OCI-LY7 (cell line): ENCODE data around the gene VDR. TPM values are rescaled to one million over a fixed set of nuclear protein-coding genes. Genes with fewer than 3 reads are reported as not detected.

Experiments used
- BruUV-seq: library from RNA; stranded (reverse); fragments of 400-500 nt; replicated peaks from 2 replicates; lab custom pipeline; 2021; lab: Mats Ljungman, UMichigan
- CTCF ChIA-PET: fragments of 300-600 bp; sonication (Branson Sonifier 250); formaldehyde crosslinking; loops from one replicate; lab custom pipeline; 2022; ENCODE audit warnings: antibody characterized with exemption; ENCODE audit not compliant: unreplicated experiment; lab: Charles Lee
- POLR2A ChIA-PET: fragments of 300-600 bp; sonication (Branson Sonifier 250); formaldehyde crosslinking; loops from one replicate; lab custom pipeline; 2022; ENCODE audit warnings: antibody characterized with exemption; lab: Charles Lee
- DNase-seq: peaks from one replicate; pipeline ENCODE4 v3.0.0-alpha.2; 2015; ENCODE audit warnings: low spot score
- H2AFZ ChIP-seq: fragments of 200-600 bp; sonication (generic), shearing (Covaris generic); 2 replicates; pipeline ENCODE4 v1.6.1; 2014; ENCODE audit warnings: mild to moderate bottlenecking, antibody characterized with exemption, low read length, moderate library complexity
- H3K27ac ChIP-seq: fragments of 200-600 bp; sonication (generic); 2 replicates; pipeline ENCODE4 v1.5.1; 2014; ENCODE audit warnings: mixed run types, low read depth, mild to moderate bottlenecking, moderate library complexity, low read length, inconsistent platforms; ENCODE audit not compliant: poor library complexity, severe bottlenecking
- H3K36me3 ChIP-seq: fragments of 200-600 bp; sonication (generic); 2 replicates; pipeline ENCODE4 v1.6.1; 2014; ENCODE audit warnings: mild to moderate bottlenecking, antibody characterized with exemption, low read length, moderate library complexity, mixed read lengths; ENCODE audit not compliant: insufficient read depth
- H3K4me1 ChIP-seq: fragments of 200-600 bp; sonication (generic); 2 replicates; pipeline ENCODE4 v1.5.1; 2014; ENCODE audit warnings: mild to moderate bottlenecking, low read length; ENCODE audit not compliant: insufficient read depth, poor library complexity, severe bottlenecking
- H3K4me2 ChIP-seq: fragments of 200-600 bp; sonication (generic); 2 replicates; pipeline ENCODE4 v1.6.1; 2014; ENCODE audit warnings: mild to moderate bottlenecking, low read length
- H3K4me3 ChIP-seq: fragments of 200-600 bp; sonication (generic); 2 replicates; pipeline ENCODE4 v1.5.1; 2014; ENCODE audit warnings: mild to moderate bottlenecking, low read depth, low read length; ENCODE audit not compliant: poor library complexity, severe bottlenecking
- H3K79me2 ChIP-seq: fragments of 200-600 bp; sonication (generic); 2 replicates; pipeline ENCODE4 v1.6.1; 2016; ENCODE audit warnings: low read depth, mild to moderate bottlenecking, low read length, moderate library complexity, mixed read lengths; ENCODE audit not compliant: insufficient read depth
- H3K9me2 ChIP-seq: fragments of 200-600 bp; sonication (generic); 2 replicates; pipeline ENCODE4 v1.6.1; 2016; ENCODE audit warnings: mild to moderate bottlenecking, low read length, mixed read lengths; ENCODE audit not compliant: insufficient read depth
- H3K9me3 ChIP-seq: fragments of 200-600 bp; sonication (generic); 2 replicates; pipeline ENCODE4 v1.6.1; 2014; ENCODE audit warnings: mild to moderate bottlenecking, mixed run types, low read length, mixed read lengths
- H4K20me1 ChIP-seq: fragments of 200-600 bp; sonication (generic); 2 replicates; pipeline ENCODE4 v1.6.1; 2014; ENCODE audit warnings: mild to moderate bottlenecking, antibody characterized with exemption, low read length, moderate library complexity, mixed read lengths; ENCODE audit not compliant: insufficient read depth
- EZH2phosphoT487 ChIP-seq: fragments of 200-600 bp; sonication (generic); IDR thresholded peaks from 2 replicates; pipeline ENCODE4 v1.6.1; 2018; ENCODE audit warnings: low read depth, borderline replicate concordance, mild to moderate bottlenecking, mixed run types, antibody characterized with exemption, low read length, moderate library complexity, mixed read lengths
- intact Hi-C: fragments of 100-400 bp; cut with micrococcal nuclease; formaldehyde crosslinking; loops from one replicate; pipeline ENCODE4 v1.10.0; 2022; ENCODE audit not compliant: unreplicated experiment
- total RNA-seq, 2 experiments: library from RNA; depleted of rRNA in 1 of 2; stranded (reverse); fragments of >200 nt in 1 of 2; shearing (Covaris generic) in 1 of 2; gene quantifications; 2 replicates each; pipeline ENCODE4 v1.2.3, GENCODE V29; 2014 to 2022
- TF ChIP-seq, protein P1 (sequence below): fragments of 200-600 bp; sonication (generic); conservative IDR thresholded peaks from 2 replicates; pipeline ENCODE4 v1.5.1; 2014; ENCODE audit warnings: mild to moderate bottlenecking, antibody characterized with exemption, low read length, moderate library complexity, mixed read lengths

VDR gene
- total RNA-seq, 2 experiments from 2014 or later, result 1.9 to 5.4 TPM

DNA sequence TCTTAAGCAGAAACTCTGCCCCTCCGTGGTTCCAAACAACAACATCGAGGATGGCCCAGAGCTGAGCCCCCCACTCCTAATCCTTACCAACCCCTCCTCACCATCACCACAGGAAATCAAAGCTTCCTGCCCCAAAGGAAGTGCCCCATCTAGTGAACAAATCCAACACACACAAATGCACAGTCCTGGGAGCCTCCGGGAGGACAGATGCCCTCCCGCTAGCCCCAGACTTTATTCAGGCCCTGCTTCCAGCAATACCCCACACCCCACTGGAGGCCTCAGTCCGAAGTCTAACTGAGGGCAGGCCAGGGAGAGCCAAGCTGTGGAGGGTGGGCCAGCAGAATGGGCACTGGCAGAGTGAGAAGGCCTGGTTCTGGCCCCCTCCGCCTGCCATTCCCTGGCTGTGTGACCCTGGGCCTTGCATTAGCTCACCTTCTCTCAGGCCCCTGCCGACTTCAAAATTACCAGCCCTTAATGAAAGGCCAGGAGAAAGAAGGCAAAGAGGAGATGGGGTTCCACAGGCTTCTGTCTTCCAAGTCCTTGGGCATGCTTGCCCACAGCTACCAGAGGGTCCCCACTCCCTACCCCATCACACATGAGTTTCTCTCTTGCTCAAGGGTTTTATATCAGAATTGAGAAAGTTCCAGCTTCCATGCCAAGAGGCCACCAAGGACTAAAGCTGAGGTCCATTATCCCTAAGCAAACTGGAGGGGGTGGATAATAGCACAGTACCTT, 87.4 kb downstream of the VDR start:
- Histone ChIP-seq H3K4me2 (peak overlapping the region; percentile 98), H3K27ac (peak overlapping the region; percentile 96), H3K9me3 (no peaks in the 10 kb centered on the region), H3K4me3 (peak overlapping the region; percentile 83), H3K4me1 (peaks cover 77% of the 10 kb centered on the region), H3K79me2 (peaks cover 64% of the 10 kb centered on the region), H4K20me1 (0 out of 2 replicates have a peak, but pooled peaks cover 3% of the 10 kb centered on the region), H3K36me3 (peaks cover 13% of the 10 kb centered on the region; the same call in 1 of the 2 replicates), H3K9me2 (no peaks in the 10 kb centered on the region), H2AFZ (no peak overlapping the region)
- TF ChIP-seq EZH2phosphoT487, result no peak
- TF ChIP-seq, protein P1, sequence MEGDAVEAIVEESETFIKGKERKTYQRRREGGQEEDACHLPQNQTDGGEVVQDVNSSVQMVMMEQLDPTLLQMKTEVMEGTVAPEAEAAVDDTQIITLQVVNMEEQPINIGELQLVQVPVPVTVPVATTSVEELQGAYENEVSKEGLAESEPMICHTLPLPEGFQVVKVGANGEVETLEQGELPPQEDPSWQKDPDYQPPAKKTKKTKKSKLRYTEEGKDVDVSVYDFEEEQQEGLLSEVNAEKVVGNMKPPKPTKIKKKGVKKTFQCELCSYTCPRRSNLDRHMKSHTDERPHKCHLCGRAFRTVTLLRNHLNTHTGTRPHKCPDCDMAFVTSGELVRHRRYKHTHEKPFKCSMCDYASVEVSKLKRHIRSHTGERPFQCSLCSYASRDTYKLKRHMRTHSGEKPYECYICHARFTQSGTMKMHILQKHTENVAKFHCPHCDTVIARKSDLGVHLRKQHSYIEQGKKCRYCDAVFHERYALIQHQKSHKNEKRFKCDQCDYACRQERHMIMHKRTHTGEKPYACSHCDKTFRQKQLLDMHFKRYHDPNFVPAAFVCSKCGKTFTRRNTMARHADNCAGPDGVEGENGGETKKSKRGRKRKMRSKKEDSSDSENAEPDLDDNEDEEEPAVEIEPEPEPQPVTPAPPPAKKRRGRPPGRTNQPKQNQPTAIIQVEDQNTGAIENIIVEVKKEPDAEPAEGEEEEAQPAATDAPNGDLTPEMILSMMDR, result peak; percentile 71
- TSS peak; percentile 54 for BruUV-seq
- DNase-seq, result peak; percentile 31
- intact Hi-C loops, result loop anchor here (1.0 kb wide), 1 partner anchor 20 kb away; no protein-coding TSS in a partner anchor
- ChIA-PET POLR2A (interaction anchor here (0.6 to 7.9 kb wide), 7 partner anchors 9 to 598 kb away, joined by 3 to 239 read pairs (median 5); no protein-coding TSS in a partner anchor), CTCF (interaction anchor here (0.7 to 5.5 kb wide), 14 partner anchors 9 to 109 kb away, joined by 3 to 85 read pairs (median 4); no protein-coding TSS in a partner anchor)

DNA sequence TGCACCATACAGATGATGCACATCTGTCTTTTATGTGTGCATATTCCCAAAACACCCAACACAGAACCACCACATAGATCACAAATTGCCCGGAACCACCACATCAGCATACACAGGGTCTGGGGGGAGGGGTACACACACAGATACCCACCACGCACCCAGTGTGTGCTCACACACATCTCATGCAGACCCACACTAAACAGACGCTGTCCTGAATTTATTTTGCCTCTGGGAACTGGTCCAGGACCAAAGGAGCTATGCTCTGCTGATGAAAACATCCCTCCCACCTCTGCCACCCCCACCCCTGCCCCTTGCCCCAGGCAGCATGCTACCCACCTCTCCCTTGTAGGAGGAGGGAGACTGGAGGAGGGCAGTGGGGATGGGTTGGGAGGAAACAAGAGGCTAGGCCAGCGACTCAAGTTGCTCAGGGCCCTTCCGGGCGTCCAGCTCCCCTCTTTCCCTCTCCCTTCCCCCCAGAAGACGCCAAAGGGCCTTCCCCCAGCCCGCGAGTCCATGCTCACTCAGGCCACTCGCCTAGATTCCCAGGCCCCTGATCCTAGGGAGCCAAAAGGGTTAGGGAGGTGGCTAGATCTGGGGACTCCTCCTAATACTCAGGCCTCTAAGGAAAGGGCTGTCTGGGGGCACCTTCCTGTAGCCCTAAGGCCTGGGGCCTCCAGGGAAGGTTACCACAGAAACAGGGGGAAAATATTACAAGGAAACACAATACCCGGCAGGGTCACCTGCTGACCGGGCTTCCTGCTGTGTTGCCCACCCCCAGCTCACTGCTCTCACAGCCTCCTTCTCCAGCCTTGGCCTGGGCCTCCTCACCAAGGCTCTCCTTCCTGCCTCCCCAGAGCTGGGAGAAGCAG, 88.2 kb downstream of the VDR start:
- intact Hi-C loops, result loop anchor here (1.0 kb wide), 1 partner anchor 19 kb away; no protein-coding TSS in a partner anchor
- Histone ChIP-seq H3K9me2 (no peaks in the 10 kb centered on the region), H3K36me3 (peaks cover 15% of the 10 kb centered on the region; the same call in 1 of the 2 replicates), H4K20me1 (0 out of 2 replicates have a peak, but pooled peaks cover 3% of the 10 kb centered on the region), H3K4me1 (peaks cover 81% of the 10 kb centered on the region), H3K4me3 (peak overlapping the region; percentile 83), H3K4me2 (peak overlapping the region; percentile 98), H3K27ac (peak overlapping the region; percentile 96), H2AFZ (no peak overlapping the region), H3K79me2 (peaks cover 72% of the 10 kb centered on the region), H3K9me3 (no peaks in the 10 kb centered on the region)
- ChIA-PET POLR2A (interaction anchor here (0.7 to 7.9 kb wide), 6 partner anchors 8 to 597 kb away, joined by 4 to 239 read pairs (median 6); no protein-coding TSS in a partner anchor), CTCF (interaction anchor here (0.6 to 5.5 kb wide), 10 partner anchors 8 to 52 kb away, joined by 3 to 85 read pairs (median 4); no protein-coding TSS in a partner anchor)
- no peak for DNase-seq
- BruUV-seq, result no TSS peak
- TF ChIP-seq EZH2phosphoT487, result no peak
- TF ChIP-seq, protein P1, result no peak
